HG02759 (cell line): ENCODE results near the gene SPATA16.

Experiments
- ATAC-seq: cut with Tn5 transposase; IDR thresholded peaks from one replicate; pipeline ENCODE4 v1.9.1; 2021; ENCODE audit warnings: mild to moderate bottlenecking, moderate library complexity; ENCODE audit not compliant: unreplicated experiment

SPATA16 gene

GRCh38 chr3:173007079-173007723, 133.8 kb downstream of the SPATA16 start:
- ATAC-seq = no peak

- ATAC-seq = no peak
These were observed 135.0 kb downstream of the SPATA16 start for GRCh38 chr3:173006006-173006405.

- ATAC-seq = no peak
These were observed 136.4 kb downstream of the SPATA16 start for GRCh38 chr3:173004681-173005080.

GRCh38 chr3:173003956-173004355, 137.1 kb downstream of the SPATA16 start:
- no peak for ATAC-seq

GRCh38 chr3:173003471-173003870, 137.6 kb downstream of the SPATA16 start:
- ATAC-seq = no peak

- ATAC-seq = no peak
These were observed 139.4 kb downstream of the SPATA16 start for GRCh38 chr3:173001622-173002021.

- no peak for ATAC-seq
These were observed 140.5 kb downstream of the SPATA16 start for GRCh38 chr3:173000553-173000952.

GRCh38 chr3:172993412-172993811, 147.6 kb downstream of the SPATA16 start:
- no peak for ATAC-seq

GRCh38 chr3:172991424-172991996, 149.5 kb downstream of the SPATA16 start:
- ATAC-seq = no peak

- no peak for ATAC-seq
These were observed 151.7 kb downstream of the SPATA16 start for GRCh38 chr3:172989373-172989772.

- ATAC-seq = no peak
These were observed 153.8 kb downstream of the SPATA16 start for GRCh38 chr3:172987273-172987672.

GRCh38 chr3:172984914-172985313, 156.1 kb downstream of the SPATA16 start:
- no peak for ATAC-seq

- ATAC-seq = no peak
These were observed 158.2 kb downstream of the SPATA16 start for GRCh38 chr3:172982736-172983364.

GRCh38 chr3:172981407-172981983, 159.5 kb downstream of the SPATA16 start:
- ATAC-seq = no peak

GRCh38 chr3:172980849-172981248, 160.2 kb downstream of the SPATA16 start:
- ATAC-seq = no peak

- ATAC-seq = no peak
These were observed 163.3 kb downstream of the SPATA16 start for GRCh38 chr3:172977696-172978095.

GRCh38 chr3:172974969-172975368, 166.1 kb downstream of the SPATA16 start:
- ATAC-seq = no peak

- no peak for ATAC-seq
These were observed 167.2 kb downstream of the SPATA16 start for GRCh38 chr3:172973799-172974198.

- no peak for ATAC-seq
These were observed 168.3 kb downstream of the SPATA16 start for GRCh38 chr3:172972717-172973116.

GRCh38 chr3:172972067-172972466, 169.0 kb downstream of the SPATA16 start:
- no peak for ATAC-seq

GRCh38 chr3:172968646-172969045, 172.4 kb downstream of the SPATA16 start:
- ATAC-seq = no peak

- no peak for ATAC-seq
These were observed 175.8 kb downstream of the SPATA16 start for GRCh38 chr3:172965256-172965655.
